Mammary microvascular endothelial cell (primary cell): Measurements from ENCODE around the gene TRPC4. TPM values are rescaled to one million over a fixed set of nuclear protein-coding genes. Genes with fewer than 3 reads are reported as not detected.

Experiments used
- total RNA-seq: library from RNA; depleted of rRNA; stranded (reverse); fragments of >200 nt; gene quantifications from 2 replicates; pipeline ENCODE4 v1.2.3, GENCODE V29; 2015

Gene TRPC4
- total RNA-seq: 0.13 and 0.49 TPM in 2 replicates

GRCh38 chr13:37869756-37870488, at the start of gene TRPC4:
Gene TRPC4 (minus strand): TSS chr13:37869772. CDS start chr13:37783333, 86,439 bp downstream.

DNA sequence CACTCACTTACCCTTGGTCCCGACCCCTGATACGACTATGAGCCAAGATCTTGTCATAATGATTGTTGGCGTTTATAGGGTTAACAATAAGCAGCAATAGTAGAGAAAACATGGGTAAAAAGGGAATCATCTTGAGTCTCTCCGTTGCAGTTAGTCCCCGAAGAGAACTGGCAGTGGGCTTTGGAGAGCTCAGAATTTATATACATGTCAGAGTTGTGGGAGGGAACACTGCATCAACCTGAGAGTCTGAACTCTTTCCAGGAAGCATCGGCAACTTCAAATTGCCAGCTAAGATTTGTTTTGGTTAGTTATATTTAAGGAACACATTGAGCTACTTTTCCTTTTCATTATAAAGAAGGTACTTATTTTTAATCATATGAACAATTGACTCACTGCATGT, 271.0 kb downstream of the TRPC4 start, which contains the start of gene POSTN:
Gene POSTN, minus strand, starts transcription at position 172 of the 400 bp plus-strand sequence. Its CDS starts 42 bp downstream, at position 130.

